HFFc6 (cell line): ENCODE results near the gene APOL5. TPM values are rescaled to one million over a fixed set of nuclear protein-coding genes. Genes with fewer than 3 reads are reported as not detected.

Source experiments
- DNase-seq: peaks from one replicate; pipeline ENCODE4 v3.0.0-alpha.2; 2018
- H3K27ac Mint-ChIP-seq: 2 replicates; pipeline ENCODE4 v1.8.0; 2020; ENCODE audit warnings: mild to moderate bottlenecking, mixed read lengths
- H3K27me3 Mint-ChIP-seq: 2 replicates; pipeline ENCODE4 v1.8.0; 2021; ENCODE audit warnings: mild to moderate bottlenecking, moderate library complexity, mixed read lengths; ENCODE audit not compliant: insufficient read depth
- H3K36me3 Mint-ChIP-seq: 2 replicates; pipeline ENCODE4 v1.8.0; 2021; ENCODE audit warnings: low read depth, mixed read lengths
- H3K4me1 Mint-ChIP-seq: 2 replicates; pipeline ENCODE4 v1.8.0; 2020; ENCODE audit warnings: low read depth, mixed read lengths
- H3K4me3 Mint-ChIP-seq: 2 replicates; pipeline ENCODE4 v1.8.0; 2020; ENCODE audit warnings: mild to moderate bottlenecking, moderate library complexity, mixed read lengths
- H3K9me3 Mint-ChIP-seq: 2 replicates; pipeline ENCODE4 v1.8.0; 2020; ENCODE audit warnings: mild to moderate bottlenecking, mixed read lengths
- total RNA-seq, 6 experiments: library from RNA; stranded (reverse); fragmentation: NEBNext Ultra II Directional; extraction: Animal tissue kit (Norgen Biotek cat#: 25700); gene quantifications; 2 replicates in 1 of 6; 3 replicates in 5 of 6; pipeline ENCODE4 v1.2.3, GENCODE V29; 2021
- TF ChIP-seq, protein P1 (sequence below): fragments of 200-600 bp; sonication (generic); IDR thresholded peaks from 2 replicates; pipeline ENCODE4 v1.5.0; 2021; ENCODE audit warnings: antibody characterized with exemption, mild to moderate bottlenecking

Gene APOL5
- total RNA-seq, 6 experiments from 2014 or later, result not detected

- H3K4me3 Mint-ChIP-seq, result no peak overlapping the region
- TF ChIP-seq, protein P1, sequence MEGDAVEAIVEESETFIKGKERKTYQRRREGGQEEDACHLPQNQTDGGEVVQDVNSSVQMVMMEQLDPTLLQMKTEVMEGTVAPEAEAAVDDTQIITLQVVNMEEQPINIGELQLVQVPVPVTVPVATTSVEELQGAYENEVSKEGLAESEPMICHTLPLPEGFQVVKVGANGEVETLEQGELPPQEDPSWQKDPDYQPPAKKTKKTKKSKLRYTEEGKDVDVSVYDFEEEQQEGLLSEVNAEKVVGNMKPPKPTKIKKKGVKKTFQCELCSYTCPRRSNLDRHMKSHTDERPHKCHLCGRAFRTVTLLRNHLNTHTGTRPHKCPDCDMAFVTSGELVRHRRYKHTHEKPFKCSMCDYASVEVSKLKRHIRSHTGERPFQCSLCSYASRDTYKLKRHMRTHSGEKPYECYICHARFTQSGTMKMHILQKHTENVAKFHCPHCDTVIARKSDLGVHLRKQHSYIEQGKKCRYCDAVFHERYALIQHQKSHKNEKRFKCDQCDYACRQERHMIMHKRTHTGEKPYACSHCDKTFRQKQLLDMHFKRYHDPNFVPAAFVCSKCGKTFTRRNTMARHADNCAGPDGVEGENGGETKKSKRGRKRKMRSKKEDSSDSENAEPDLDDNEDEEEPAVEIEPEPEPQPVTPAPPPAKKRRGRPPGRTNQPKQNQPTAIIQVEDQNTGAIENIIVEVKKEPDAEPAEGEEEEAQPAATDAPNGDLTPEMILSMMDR, result no peak
These were observed 13.6 kb downstream of the APOL5 start for GRCh38 chr22:35731321-35731720.

DNA sequence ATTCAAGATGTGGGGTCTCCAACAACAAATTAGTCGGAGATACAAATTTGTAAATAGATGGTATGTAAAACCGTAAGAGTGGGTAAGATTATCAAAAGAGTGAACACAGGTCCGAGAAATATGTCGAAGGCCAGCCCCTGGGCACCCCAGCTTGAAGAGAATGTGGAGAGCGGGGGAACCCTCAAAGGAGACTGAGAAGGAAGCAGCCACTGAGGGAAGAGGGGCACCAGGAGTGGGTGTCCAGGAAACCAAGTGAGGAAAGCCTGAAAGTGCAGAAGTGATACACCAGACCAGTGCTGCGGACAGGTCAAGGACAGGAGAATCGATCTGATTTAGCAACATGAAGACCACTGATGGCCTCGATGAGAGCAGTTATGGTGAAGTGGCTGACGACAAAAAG lies 14.4 kb downstream of the APOL5 start:
- H3K4me3 Mint-ChIP-seq, result no peak overlapping the region
- H3K4me1 Mint-ChIP-seq, result no peaks in the 10 kb centered on the region
- TF ChIP-seq, protein P1, result no peak
- no peaks in the 10 kb centered on the region for H3K9me3 Mint-ChIP-seq
- peaks cover 17% of the 10 kb centered on the region for H3K36me3 Mint-ChIP-seq
- H3K27ac Mint-ChIP-seq, result no peak overlapping the region
- DNase-seq, result no peak
- peaks cover 10% of the 10 kb centered on the region for H3K27me3 Mint-ChIP-seq

More at GRCh38 chr22:35731321-35731720, 13.6 kb downstream of the APOL5 start:
- peaks cover 8% of the 10 kb centered on the region for H3K27me3 Mint-ChIP-seq
- no peak for DNase-seq
- H3K27ac Mint-ChIP-seq, result no peak overlapping the region
- peaks cover 10% of the 10 kb centered on the region for H3K36me3 Mint-ChIP-seq
- H3K4me1 Mint-ChIP-seq, result no peaks in the 10 kb centered on the region
- no peaks in the 10 kb centered on the region for H3K9me3 Mint-ChIP-seq

- Mint-ChIP-seq H3K4me1 (no peaks in the 10 kb centered on the region), H3K36me3 (peaks cover 25% of the 10 kb centered on the region), H3K9me3 (no peaks in the 10 kb centered on the region), H3K27me3 (peaks cover 10% of the 10 kb centered on the region), H3K27ac (no peak overlapping the region), H3K4me3 (no peak overlapping the region)
- TF ChIP-seq, protein P1, result no peak
- no peak for DNase-seq
These were observed 15.4 kb downstream of the APOL5 start for GRCh38 chr22:35733036-35733435.

DNA sequence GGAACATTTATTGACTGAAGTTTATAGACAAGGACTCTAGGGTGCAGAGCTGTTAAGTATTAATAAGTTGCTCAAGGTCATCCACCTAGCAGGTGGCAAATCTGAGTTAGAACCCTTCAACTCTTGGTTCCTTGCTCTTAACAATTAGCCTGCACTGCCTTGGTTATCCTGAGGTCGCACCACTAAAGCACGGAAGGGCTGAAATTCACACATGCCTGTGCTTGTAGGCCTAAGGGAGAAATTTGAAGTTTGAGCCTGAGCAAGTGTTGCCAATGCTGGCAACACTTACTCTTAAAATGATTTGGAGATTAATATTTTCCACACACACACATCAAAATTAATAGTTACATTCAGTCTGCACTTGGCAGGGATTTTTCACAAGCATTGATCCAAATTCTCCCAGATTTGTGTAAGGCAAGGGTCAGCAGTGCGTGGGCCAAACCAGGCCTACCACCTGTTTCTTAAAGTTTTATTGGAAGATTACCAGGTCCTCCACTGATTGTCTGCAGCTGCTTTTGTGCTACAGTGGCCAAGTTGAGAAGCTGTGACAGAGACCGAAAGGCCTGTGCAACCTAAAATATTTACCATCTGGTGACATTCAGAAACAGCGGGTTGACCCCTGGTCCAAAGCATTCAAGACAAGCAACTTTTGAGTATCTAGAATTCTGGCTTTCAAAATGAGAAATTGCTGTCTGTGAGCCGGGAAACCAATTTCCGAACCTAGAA lies 16.3 kb downstream of the APOL5 start:
- H3K4me3 Mint-ChIP-seq, result no peak overlapping the region
- TF ChIP-seq, protein P1, result no peak
- H3K27me3 Mint-ChIP-seq, result peaks cover 10% of the 10 kb centered on the region
- no peak for DNase-seq
- no peaks in the 10 kb centered on the region for H3K9me3 Mint-ChIP-seq
- H3K4me1 Mint-ChIP-seq, result no peaks in the 10 kb centered on the region
- peaks cover 34% of the 10 kb centered on the region for H3K36me3 Mint-ChIP-seq
- H3K27ac Mint-ChIP-seq, result no peak overlapping the region

- DNase-seq, result no peak
- Mint-ChIP-seq H3K9me3 (no peaks in the 10 kb centered on the region), H3K36me3 (peaks cover 38% of the 10 kb centered on the region), H3K4me3 (no peak overlapping the region), H3K27me3 (peaks cover 10% of the 10 kb centered on the region), H3K4me1 (no peaks in the 10 kb centered on the region), H3K27ac (no peak overlapping the region)
- TF ChIP-seq, protein P1, result no peak
These were observed 16.8 kb downstream of the APOL5 start for GRCh38 chr22:35734517-35734827.
